ENCODE results near the gene OR4M1.
"Not testable (repeated sequence)": the region's sequence is repeated elsewhere in the genome, so short reads cannot be mapped to it uniquely, and the experiment has no call there.

Gene OR4M1

GRCh38 chr14:19773204-19773603, at the start of gene OR4M1:
Gene OR4M1, plus strand, starts transcription at chr14:19773504. Its CDS starts 6,819 bp downstream, at chr14:19780323.
- DNase-seq (ENCODE audit: low read depth in 2 of 2): not testable (repeated sequence)

- no peak for DNase-seq (ENCODE audit: low read depth in 2 of 2)
Observed at GRCh38 chr14:19729359-19729758, 43.9 kb upstream of the OR4M1 start.

- no peak for DNase-seq (ENCODE audit: low read depth in 2 of 2)
Observed at GRCh38 chr14:19729763-19730162, 43.5 kb upstream of the OR4M1 start.

GRCh38 chr14:19733893-19734292, 39.4 kb upstream of the OR4M1 start:
- DNase-seq (ENCODE audit: low read depth in 2 of 2): not testable (repeated sequence)

GRCh38 chr14:19743256-19743655, 30.0 kb upstream of the OR4M1 start, which contains the start of gene OR4Q3:
Gene OR4Q3, plus strand, starts transcription at chr14:19743571.
- DNase-seq (ENCODE audit: low read depth in 2 of 2): no peak

- not testable (repeated sequence) for DNase-seq (ENCODE audit: low read depth in 2 of 2)
Observed at GRCh38 chr14:19752316-19752715, 21.0 kb upstream of the OR4M1 start.

GRCh38 chr14:19754172-19754571, 19.1 kb upstream of the OR4M1 start:
- no peak for DNase-seq (ENCODE audit: low read depth in 2 of 2)

- DNase-seq (ENCODE audit: low read depth in 2 of 2): not testable (repeated sequence)
Observed at GRCh38 chr14:19771491-19771890, 1.8 kb upstream of the OR4M1 start.

GRCh38 chr14:19771895-19772430, 1.3 kb upstream of the OR4M1 start:
- DNase-seq (ENCODE audit: low read depth in 2 of 2): no peak

- DNase-seq (ENCODE audit: low read depth in 2 of 2): not testable (repeated sequence)
Observed at GRCh38 chr14:19772454-19772853, 850 bp upstream of the OR4M1 start.

- no peak for DNase-seq (ENCODE audit: low read depth in 2 of 2)
Observed at GRCh38 chr14:19775587-19775986, 2.3 kb downstream of the OR4M1 start.

GRCh38 chr14:19785848-19786247, 12.5 kb downstream of the OR4M1 start:
- DNase-seq (ENCODE audit: low read depth in 2 of 2): not testable (repeated sequence)

GRCh38 chr14:19787318-19787717, 14.0 kb downstream of the OR4M1 start:
- DNase-seq (ENCODE audit: low read depth in 2 of 2): not testable (repeated sequence)

- not testable (repeated sequence) for DNase-seq (ENCODE audit: low read depth in 2 of 2)
Observed at GRCh38 chr14:19788150-19788549, 14.8 kb downstream of the OR4M1 start.

- DNase-seq (ENCODE audit: low read depth in 2 of 2): not testable (repeated sequence)
Observed at GRCh38 chr14:19796520-19797108, 23.3 kb downstream of the OR4M1 start.

- DNase-seq (ENCODE audit: low read depth in 2 of 2): no peak
Observed at GRCh38 chr14:19799880-19800279, 26.6 kb downstream of the OR4M1 start.

- no peak for DNase-seq (ENCODE audit: low read depth in 2 of 2)
Observed at GRCh38 chr14:19800282-19801117, 27.2 kb downstream of the OR4M1 start.

- no peak for DNase-seq (ENCODE audit: low read depth in 2 of 2)
Observed at GRCh38 chr14:19801118-19801464, 27.8 kb downstream of the OR4M1 start.

GRCh38 chr14:19803470-19803869, 30.2 kb downstream of the OR4M1 start, which contains the start of gene OR4N2:
Gene OR4N2, plus strand, starts transcription at chr14:19803770. Its CDS starts 23,679 bp downstream, at chr14:19827449.
- DNase-seq (ENCODE audit: low read depth in 2 of 2): not testable (repeated sequence)

- not testable (repeated sequence) for DNase-seq (ENCODE audit: low read depth in 2 of 2)
Observed at GRCh38 chr14:19813171-19813920, 40.0 kb downstream of the OR4M1 start.

- not testable (repeated sequence) for DNase-seq (ENCODE audit: low read depth in 2 of 2)
Observed at GRCh38 chr14:19819879-19820278, 46.6 kb downstream of the OR4M1 start.

GRCh38 chr14:19821016-19821415, 47.7 kb downstream of the OR4M1 start:
- not testable (repeated sequence) for DNase-seq (ENCODE audit: low read depth in 2 of 2)
